Adrenal gland (tissue), 5 donors: ENCODE measurements around the gene MRC2.

Experiments used
- POLR2A ChIP-seq, 2 donors: fragments of 450-650 bp; IDR thresholded peaks; one replicate each; pipeline ENCODE4 v1.6.1; 2017; ENCODE audit warnings: antibody characterized with exemption in 2 of 2, mild to moderate bottlenecking in 2 of 2, moderate library complexity in 1 of 2
- TF ChIP-seq, protein P1 (sequence below), 6 experiments: fragments of 450-650 bp in 4 of 6; fragments of 200-600 bp in 2 of 6; sonication (generic) in 1 of 6; IDR thresholded peaks; 1 replicate in 5 of 6; 2 replicates in 1 of 6; pipeline versions ENCODE4 v1.5.1 to v1.8.0; 2016 to 2021; ENCODE audit warnings: antibody characterized with exemption in 6 of 6, mild to moderate bottlenecking in 2 of 6, moderate library complexity in 1 of 6
- donor health status: DM: no; HTN: no; CAD: no.

GRCh38 chr17:62578757-62579487, 48.5 kb upstream of the MRC2 start:
- TF ChIP-seq, protein P1, sequence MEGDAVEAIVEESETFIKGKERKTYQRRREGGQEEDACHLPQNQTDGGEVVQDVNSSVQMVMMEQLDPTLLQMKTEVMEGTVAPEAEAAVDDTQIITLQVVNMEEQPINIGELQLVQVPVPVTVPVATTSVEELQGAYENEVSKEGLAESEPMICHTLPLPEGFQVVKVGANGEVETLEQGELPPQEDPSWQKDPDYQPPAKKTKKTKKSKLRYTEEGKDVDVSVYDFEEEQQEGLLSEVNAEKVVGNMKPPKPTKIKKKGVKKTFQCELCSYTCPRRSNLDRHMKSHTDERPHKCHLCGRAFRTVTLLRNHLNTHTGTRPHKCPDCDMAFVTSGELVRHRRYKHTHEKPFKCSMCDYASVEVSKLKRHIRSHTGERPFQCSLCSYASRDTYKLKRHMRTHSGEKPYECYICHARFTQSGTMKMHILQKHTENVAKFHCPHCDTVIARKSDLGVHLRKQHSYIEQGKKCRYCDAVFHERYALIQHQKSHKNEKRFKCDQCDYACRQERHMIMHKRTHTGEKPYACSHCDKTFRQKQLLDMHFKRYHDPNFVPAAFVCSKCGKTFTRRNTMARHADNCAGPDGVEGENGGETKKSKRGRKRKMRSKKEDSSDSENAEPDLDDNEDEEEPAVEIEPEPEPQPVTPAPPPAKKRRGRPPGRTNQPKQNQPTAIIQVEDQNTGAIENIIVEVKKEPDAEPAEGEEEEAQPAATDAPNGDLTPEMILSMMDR (IDR thresholded peaks at IDR 0.05), result no peak
- TF ChIP-seq POLR2A (IDR thresholded peaks at IDR 0.05), result no peak
